ENCODE measurements around the gene RREB1.

RREB1 gene

GRCh38 chr6:7175462-7175861, 67.7 kb downstream of the RREB1 start:
- no peak for DNase-seq (ENCODE audit: extremely low spot score)
- ChIA-PET CTCF (no interaction called here), POLR2A (no interaction called here)
- TF ChIP-seq SP1 (IDR thresholded peaks at IDR 0.05) = no peak
- no peak for TF ChIP-seq FOXA1 (IDR thresholded peaks at IDR 0.05)
- TF ChIP-seq L3MBTL2 (conservative IDR thresholded peaks at IDR 0.05) = no peak
- TF ChIP-seq FOXK2 (IDR thresholded peaks at IDR 0.05) = no peak
- TF ChIP-seq NFRKB (IDR thresholded peaks at IDR 0.05) = no peak
- TF ChIP-seq HDGF (IDR thresholded peaks at IDR 0.05; ENCODE audit: borderline replicate concordance) = no peak
- TF ChIP-seq BHLHE40 (IDR thresholded peaks at IDR 0.05; ENCODE audit: borderline replicate concordance) = no peak
- no peak for TF ChIP-seq ZNF384 (IDR thresholded peaks at IDR 0.05)
- TF ChIP-seq LEF1 (IDR thresholded peaks at IDR 0.05; ENCODE audit: borderline replicate concordance) = no peak
- no peak for TF ChIP-seq FOXM1 (IDR thresholded peaks at IDR 0.05; ENCODE audit: borderline replicate concordance)
- no peak for TF ChIP-seq ELF4 (IDR thresholded peaks at IDR 0.05)
- no peak for TF ChIP-seq SUZ12 (IDR thresholded peaks at IDR 0.05)
- no peak for TF ChIP-seq CTBP1 (IDR thresholded peaks at IDR 0.05; ENCODE audit: borderline replicate concordance)

DNA sequence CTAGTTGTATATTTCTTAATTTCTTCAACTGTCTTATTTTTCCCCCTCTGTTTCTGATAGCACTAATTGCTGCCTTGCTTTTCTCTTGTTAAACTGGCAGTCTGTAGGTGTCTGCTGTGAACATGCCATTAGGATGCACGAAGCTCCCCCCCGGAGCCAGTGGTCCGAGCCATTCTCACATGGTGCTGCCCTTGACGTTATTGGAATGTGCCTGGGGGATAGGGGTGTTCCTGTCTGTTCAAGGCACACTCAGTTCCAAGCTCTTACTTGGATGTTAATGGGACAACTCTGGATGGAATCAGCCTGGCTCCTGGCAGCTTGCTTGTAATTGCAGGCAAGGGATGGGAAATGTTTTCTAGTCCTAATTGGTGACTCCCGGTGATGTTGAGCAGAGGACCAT, 68.4 kb downstream of the RREB1 start:
- DNase-seq (ENCODE audit: extremely low spot score) = no peak
- TF ChIP-seq FOXA1 (IDR thresholded peaks at IDR 0.05) (no peak), SP1 (IDR thresholded peaks at IDR 0.05) (no peak), BHLHE40 (IDR thresholded peaks at IDR 0.05; ENCODE audit: borderline replicate concordance) (no peak), FOXM1 (IDR thresholded peaks at IDR 0.05; ENCODE audit: borderline replicate concordance) (no peak), L3MBTL2 (conservative IDR thresholded peaks at IDR 0.05) (no peak), HDGF (IDR thresholded peaks at IDR 0.05; ENCODE audit: borderline replicate concordance) (no peak), ZNF384 (IDR thresholded peaks at IDR 0.05) (no peak), SUZ12 (IDR thresholded peaks at IDR 0.05) (no peak), FOXK2 (IDR thresholded peaks at IDR 0.05) (no peak), ELF4 (IDR thresholded peaks at IDR 0.05) (no peak)
- ChIA-PET POLR2A (no interaction called here), CTCF (no interaction called here)

- ChIA-PET POLR2A (no interaction called here), CTCF (interaction anchor here (0.6 kb wide), 2 partner anchors 174 to 432 kb away, joined by 3 to 5 read pairs; no protein-coding TSS in a partner anchor)
- no peak for DNase-seq (ENCODE audit: extremely low spot score)
- TF ChIP-seq SP1 (IDR thresholded peaks at IDR 0.05) = no peak
- TF ChIP-seq LEF1 (IDR thresholded peaks at IDR 0.05; ENCODE audit: borderline replicate concordance) = no peak
- no peak for TF ChIP-seq CTBP1 (IDR thresholded peaks at IDR 0.05; ENCODE audit: borderline replicate concordance)
- TF ChIP-seq FOXK2 (IDR thresholded peaks at IDR 0.05) = no peak
- TF ChIP-seq NFRKB (IDR thresholded peaks at IDR 0.05) = no peak
- no peak for TF ChIP-seq HDGF (IDR thresholded peaks at IDR 0.05; ENCODE audit: borderline replicate concordance)
- no peak for TF ChIP-seq PKNOX1 (IDR thresholded peaks at IDR 0.05)
Observed at GRCh38 chr6:7178280-7178679, 70.5 kb downstream of the RREB1 start.

DNA sequence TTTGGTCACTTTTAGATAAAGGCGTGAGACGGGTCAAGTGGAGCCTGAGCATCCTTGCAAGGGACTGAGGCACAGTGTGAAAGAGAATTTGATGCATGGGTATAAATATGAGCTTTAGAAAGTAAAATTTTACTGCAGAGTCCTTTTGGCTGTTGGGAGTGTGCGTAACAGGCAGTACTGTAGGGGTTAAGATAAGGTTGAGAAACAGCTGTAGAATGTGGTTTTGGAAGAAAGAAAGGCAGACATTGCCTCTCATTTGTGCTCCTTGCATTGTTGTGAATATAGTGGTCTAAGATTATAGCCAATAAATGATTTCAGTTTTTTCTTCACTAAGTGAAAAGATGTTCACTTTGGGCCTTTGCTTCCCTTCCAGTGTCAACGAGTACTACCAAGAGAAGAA, 73.0 kb downstream of the RREB1 start:
- CTCF ChIA-PET = no interaction called here

DNA sequence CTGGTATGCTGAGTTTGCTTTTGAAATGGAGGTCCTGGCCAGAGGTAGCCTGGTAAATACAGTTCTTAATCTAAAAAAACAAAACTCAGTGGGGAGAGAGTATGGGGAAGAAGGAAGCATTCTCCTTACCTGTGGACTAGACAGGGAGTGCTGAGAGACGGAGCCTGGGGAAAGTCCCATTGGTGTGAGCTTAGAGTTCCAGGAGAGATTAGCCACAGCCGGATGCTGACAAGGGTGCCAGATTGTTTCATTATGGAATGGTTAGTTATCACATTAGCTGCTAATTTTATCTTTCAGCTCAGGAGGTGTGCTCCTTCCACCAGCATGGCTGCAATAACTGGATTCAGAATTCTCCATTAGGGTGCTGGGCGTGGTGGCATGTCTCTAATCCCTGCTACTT, 75.9 kb downstream of the RREB1 start:
- ChIA-PET POLR2A (no interaction called here), CTCF (no interaction called here)
- TF ChIP-seq CTBP1 (IDR thresholded peaks at IDR 0.05; ENCODE audit: borderline replicate concordance) (no peak), TARDBP (IDR thresholded peaks at IDR 0.05) (no peak), PKNOX1 (IDR thresholded peaks at IDR 0.05) (no peak), ZNF384 (IDR thresholded peaks at IDR 0.05) (no peak), ELF4 (IDR thresholded peaks at IDR 0.05) (no peak), L3MBTL2 (conservative IDR thresholded peaks at IDR 0.05) (no peak), FOXA1 (IDR thresholded peaks at IDR 0.05) (no peak), HDGF (IDR thresholded peaks at IDR 0.05; ENCODE audit: borderline replicate concordance) (no peak), FOXM1 (IDR thresholded peaks at IDR 0.05; ENCODE audit: borderline replicate concordance) (no peak), BHLHE40 (IDR thresholded peaks at IDR 0.05; ENCODE audit: borderline replicate concordance) (no peak), LEF1 (IDR thresholded peaks at IDR 0.05; ENCODE audit: borderline replicate concordance) (no peak), FOXK2 (IDR thresholded peaks at IDR 0.05) (no peak), NFRKB (IDR thresholded peaks at IDR 0.05) (no peak), SP1 (IDR thresholded peaks at IDR 0.05) (no peak), ARNT (IDR thresholded peaks at IDR 0.05) (no peak), SUZ12 (IDR thresholded peaks at IDR 0.05) (no peak)
- no peak for DNase-seq (ENCODE audit: extremely low spot score)

More for the DNA sequence above, 73.0 kb downstream of the RREB1 start:
- no peak for DNase-seq (ENCODE audit: extremely low spot score)
- POLR2A ChIA-PET = no interaction called here
- TF ChIP-seq BHLHE40 (IDR thresholded peaks at IDR 0.05; ENCODE audit: borderline replicate concordance) (no peak), ZNF384 (IDR thresholded peaks at IDR 0.05) (no peak), SP1 (IDR thresholded peaks at IDR 0.05) (no peak), SUZ12 (IDR thresholded peaks at IDR 0.05) (no peak), L3MBTL2 (conservative IDR thresholded peaks at IDR 0.05) (no peak), NFRKB (IDR thresholded peaks at IDR 0.05) (no peak), PKNOX1 (IDR thresholded peaks at IDR 0.05) (no peak), FOXA1 (IDR thresholded peaks at IDR 0.05) (no peak), HDGF (IDR thresholded peaks at IDR 0.05; ENCODE audit: borderline replicate concordance) (no peak), ELF4 (IDR thresholded peaks at IDR 0.05) (no peak), LEF1 (IDR thresholded peaks at IDR 0.05; ENCODE audit: borderline replicate concordance) (no peak), FOXK2 (IDR thresholded peaks at IDR 0.05) (no peak), TARDBP (IDR thresholded peaks at IDR 0.05) (no peak), CTBP1 (IDR thresholded peaks at IDR 0.05; ENCODE audit: borderline replicate concordance) (no peak), FOXM1 (IDR thresholded peaks at IDR 0.05; ENCODE audit: borderline replicate concordance) (no peak)

DNA sequence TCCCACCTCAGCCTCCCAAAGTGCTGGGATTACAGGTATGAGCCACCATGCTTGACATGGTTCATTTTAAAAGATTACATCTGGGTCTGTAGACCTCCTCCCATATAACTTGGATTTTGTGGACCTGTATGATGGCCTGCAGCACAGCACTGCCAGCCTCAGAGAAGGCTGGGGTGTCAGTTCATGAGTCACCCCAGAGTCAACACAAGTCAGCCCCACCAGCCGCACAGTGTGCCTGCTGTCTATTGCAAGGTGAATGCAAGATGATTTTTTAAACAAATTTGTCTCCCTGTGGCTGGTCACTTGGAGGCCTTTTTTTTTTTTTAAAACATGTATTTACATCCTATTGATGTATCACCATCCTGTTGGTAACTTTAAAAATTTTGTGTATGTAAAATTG, 76.7 kb downstream of the RREB1 start:
- DNase-seq (ENCODE audit: extremely low spot score) = no peak
- ChIA-PET POLR2A (no interaction called here), CTCF (no interaction called here)
- no peak for TF ChIP-seq FOXK2 (IDR thresholded peaks at IDR 0.05)
- TF ChIP-seq LEF1 (IDR thresholded peaks at IDR 0.05; ENCODE audit: borderline replicate concordance) = no peak
- no peak for TF ChIP-seq FOXA1 (IDR thresholded peaks at IDR 0.05)
- no peak for TF ChIP-seq SP1 (IDR thresholded peaks at IDR 0.05)
- no peak for TF ChIP-seq CTBP1 (IDR thresholded peaks at IDR 0.05; ENCODE audit: borderline replicate concordance)
- no peak for TF ChIP-seq NFRKB (IDR thresholded peaks at IDR 0.05)
- no peak for TF ChIP-seq FOXM1 (IDR thresholded peaks at IDR 0.05; ENCODE audit: borderline replicate concordance)
- no peak for TF ChIP-seq TARDBP (IDR thresholded peaks at IDR 0.05)
- no peak for TF ChIP-seq ARNT (IDR thresholded peaks at IDR 0.05)
- no peak for TF ChIP-seq HDGF (IDR thresholded peaks at IDR 0.05; ENCODE audit: borderline replicate concordance)
- TF ChIP-seq PKNOX1 (IDR thresholded peaks at IDR 0.05) = no peak
- no peak for TF ChIP-seq SUZ12 (IDR thresholded peaks at IDR 0.05)
- TF ChIP-seq ZNF384 (IDR thresholded peaks at IDR 0.05) = no peak
